ENCODE data around the gene SNAP47. TPM values are rescaled to one million over a fixed set of nuclear protein-coding genes. Genes with fewer than 3 reads are reported as not detected.
A peak's percentile ranks its signal among the peaks of the same experiment; 100 is the strongest.

SNAP47 gene
- total and polyA plus RNA-seq, 3 experiments from 2014 or later: 27.0 to 47.4 (median 28.4) TPM

- Histone ChIP-seq H3K4me1 (ENCODE audit: insufficient read depth, low read length) (no peaks in the 10 kb centered on the region), H3K27me3 (ENCODE audit: insufficient read depth, low read length, poor library complexity, severe bottlenecking) (no peaks in the 10 kb centered on the region), H3K36me3 (ENCODE audit: insufficient read depth, low read length) (no peaks in the 10 kb centered on the region), H3K4me3 (ENCODE audit: low read length) (no peak overlapping the region), H3K9me3 (ENCODE audit: low read length) (peaks cover 3% of the 10 kb centered on the region), H3K27ac (ENCODE audit: low read depth, low read length) (no peak overlapping the region)
- peaks cover 11 to 20% (median 19%) of the 10 kb centered on the region in 3 donors for H3K4me1 Mint-ChIP-seq
- peak overlapping the region in 2 of 8 donors; percentile 20 to 51 for H3K27ac Mint-ChIP-seq
- H3K36me3 Mint-ChIP-seq: peaks cover 0 to 21% (median 4%) of the 10 kb centered on the region in 3 donors
- no peak overlapping the region for H3K4me3 Mint-ChIP-seq
- ChIA-PET CTCF (no interaction called here), POLR2A (no interaction called here)
- H3K27me3 Mint-ChIP-seq: peaks cover 8 to 17% of the 10 kb centered on the region in 2 donors
- DNase-seq: no peak
- peaks cover 9 to 20% (median 19%) of the 10 kb centered on the region in 5 donors for H3K9me3 Mint-ChIP-seq
Measured at GRCh38 chr1:227809026-227809425, 73.8 kb downstream of the SNAP47 start.

DNA sequence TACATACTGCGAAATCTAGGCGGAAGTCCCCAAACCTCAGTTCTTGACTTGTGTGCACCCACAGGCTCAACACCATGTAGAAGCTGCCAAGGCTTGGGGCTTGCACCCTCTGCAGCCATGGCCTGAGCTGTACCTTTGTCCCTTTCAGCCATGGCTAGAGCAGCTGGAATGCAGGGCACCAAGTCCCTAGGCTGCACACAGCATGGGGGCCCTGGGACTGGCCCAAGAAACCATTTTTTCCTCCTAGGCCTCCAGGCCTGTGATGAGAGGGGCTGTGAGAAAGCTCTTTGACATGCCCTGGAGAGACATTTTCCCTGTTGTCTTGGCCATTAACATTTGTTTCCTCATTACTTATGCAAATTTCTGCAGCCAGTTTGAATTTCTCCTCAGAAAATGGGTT, 78.7 kb downstream of the SNAP47 start:
- H3K36me3 ChIP-seq (ENCODE audit: insufficient read depth, low read length): no peaks in the 10 kb centered on the region
- peaks cover 3% of the 10 kb centered on the region for H3K9me3 ChIP-seq (ENCODE audit: low read length)
- Mint-ChIP-seq H3K27ac (no peak overlapping the region), H3K4me3 (no peak overlapping the region), H3K4me1 (peaks cover 20 to 23% (median 22%) of the 10 kb centered on the region in 3 donors), H3K36me3 (peaks cover 0 to 18% (median 5%) of the 10 kb centered on the region in 3 donors), H3K9me3 (peaks cover 16 to 36% (median 21%) of the 10 kb centered on the region in 5 donors), H3K27me3 (no peaks in the 10 kb centered on the region)
- CTCF ChIA-PET: no interaction called here
- POLR2A ChIA-PET: no interaction called here
- H3K27me3 ChIP-seq (ENCODE audit: insufficient read depth, low read length, poor library complexity, severe bottlenecking): no peaks in the 10 kb centered on the region
- no peak overlapping the region for H3K4me3 ChIP-seq (ENCODE audit: low read length)
- no peak overlapping the region for H3K27ac ChIP-seq (ENCODE audit: low read depth, low read length)
- H3K4me1 ChIP-seq (ENCODE audit: insufficient read depth, low read length): no peaks in the 10 kb centered on the region
- DNase-seq: no peak

DNA sequence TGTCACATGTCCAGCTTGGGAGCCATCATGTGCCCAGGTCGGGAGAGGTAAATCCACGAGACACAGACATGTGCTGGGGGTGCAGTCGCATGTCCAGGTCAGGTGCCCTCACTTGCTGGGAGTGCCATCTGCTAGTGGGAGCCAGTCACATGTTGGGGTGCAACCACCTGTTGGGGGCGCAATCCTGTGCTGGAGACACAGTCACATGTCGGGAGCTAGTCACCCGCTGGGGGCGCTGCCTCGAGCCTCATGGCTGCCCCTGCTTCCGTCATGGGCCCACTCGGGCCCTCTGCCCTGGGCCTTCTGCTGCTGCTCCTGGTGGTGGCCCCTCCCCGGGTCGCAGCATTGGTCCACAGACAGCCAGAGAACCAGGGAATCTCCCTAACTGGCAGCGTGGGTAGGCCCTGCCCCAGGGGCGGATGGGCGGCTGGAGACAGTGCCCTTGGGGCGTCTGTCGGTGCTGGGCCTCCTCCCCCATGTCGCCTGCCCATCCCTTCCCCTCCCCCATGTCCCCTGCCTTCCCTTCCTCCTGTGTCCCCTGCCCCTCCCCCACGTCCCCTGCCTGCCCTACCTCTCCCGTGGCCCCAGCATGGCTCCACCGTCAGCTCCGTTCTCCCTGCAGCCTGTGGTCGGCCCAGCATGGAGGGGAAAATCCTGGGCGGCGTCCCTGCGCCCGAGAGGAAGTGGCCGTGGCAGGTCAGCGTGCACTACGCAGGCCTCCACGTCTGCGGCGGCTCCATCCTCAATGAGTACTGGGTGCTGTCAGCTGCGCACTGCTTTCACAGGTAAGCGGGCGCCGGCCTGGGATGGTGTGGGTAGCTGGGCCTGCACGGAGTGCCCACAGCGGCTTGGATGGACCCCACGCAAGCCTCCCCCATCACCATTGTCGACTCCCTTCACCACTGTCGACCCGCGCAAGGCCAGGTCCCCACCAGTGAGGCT, 80.5 kb downstream of the SNAP47 start, which contains the start of gene PRSS38:
Gene PRSS38 (plus strand): TSS at position 208 of the 942 bp plus-strand sequence. CDS start 42 bp downstream, at position 250.
- Histone ChIP-seq H3K36me3 (ENCODE audit: insufficient read depth, low read length) (no peaks in the 10 kb centered on the region), H3K4me3 (ENCODE audit: low read length) (no peak within 1 kb of the TSS), H3K4me1 (ENCODE audit: insufficient read depth, low read length) (no peaks in the 10 kb centered on the region), H3K27me3 (ENCODE audit: insufficient read depth, low read length, poor library complexity, severe bottlenecking) (no peaks in the 10 kb centered on the region), H3K9me3 (ENCODE audit: low read length) (peaks cover 3% of the 10 kb centered on the region), H3K27ac (ENCODE audit: low read depth, low read length) (no peak within 1 kb of the TSS)
- H3K4me3 Mint-ChIP-seq: peak within 1 kb of the TSS in 1 of 7 donors; percentile 39
- peak within 1 kb of the TSS in 2 of 8 donors; percentile 11 to 66 for H3K27ac Mint-ChIP-seq
- ChIA-PET POLR2A (no interaction called here), CTCF (no interaction called here)
- peaks cover 16 to 36% (median 21%) of the 10 kb centered on the region in 5 donors for H3K9me3 Mint-ChIP-seq
- H3K4me1 Mint-ChIP-seq: peaks cover 15 to 16% (median 16%) of the 10 kb centered on the region in 3 donors
- DNase-seq: no peak
- H3K36me3 Mint-ChIP-seq: peaks cover 0 to 18% (median 5%) of the 10 kb centered on the region in 3 donors
- H3K27me3 Mint-ChIP-seq: no peaks in the 10 kb centered on the region

GRCh38 chr1:227816750-227817446, 81.7 kb downstream of the SNAP47 start:
- Histone ChIP-seq H3K27ac (ENCODE audit: low read depth, low read length) (no peak overlapping the region), H3K27me3 (ENCODE audit: insufficient read depth, low read length, poor library complexity, severe bottlenecking) (no peaks in the 10 kb centered on the region), H3K36me3 (ENCODE audit: insufficient read depth, low read length) (no peaks in the 10 kb centered on the region), H3K9me3 (ENCODE audit: low read length) (peaks cover 3% of the 10 kb centered on the region), H3K4me1 (ENCODE audit: insufficient read depth, low read length) (no peaks in the 10 kb centered on the region), H3K4me3 (ENCODE audit: low read length) (no peak overlapping the region)
- ChIA-PET CTCF (interaction anchor here (1.8 kb wide), 1 partner anchor 18 kb away, joined by 4 read pairs; no protein-coding TSS in a partner anchor), POLR2A (no interaction called here)
- Mint-ChIP-seq H3K27ac (peak overlapping the region in 6 of 8 donors; percentile 11 to 66 (median 34)), H3K4me3 (peak overlapping the region in 4 of 7 donors; percentile 17 to 80 (median 36)), H3K4me1 (peaks cover 15 to 16% (median 16%) of the 10 kb centered on the region in 3 donors), H3K27me3 (peaks cover 0 to under 1% of the 10 kb centered on the region in 2 donors), H3K9me3 (peaks cover 17 to 43% (median 23%) of the 10 kb centered on the region in 5 donors), H3K36me3 (peaks cover 0 to 18% (median 5%) of the 10 kb centered on the region in 3 donors)
- peak in 1 of 5 donors; percentile 42 for DNase-seq

DNA sequence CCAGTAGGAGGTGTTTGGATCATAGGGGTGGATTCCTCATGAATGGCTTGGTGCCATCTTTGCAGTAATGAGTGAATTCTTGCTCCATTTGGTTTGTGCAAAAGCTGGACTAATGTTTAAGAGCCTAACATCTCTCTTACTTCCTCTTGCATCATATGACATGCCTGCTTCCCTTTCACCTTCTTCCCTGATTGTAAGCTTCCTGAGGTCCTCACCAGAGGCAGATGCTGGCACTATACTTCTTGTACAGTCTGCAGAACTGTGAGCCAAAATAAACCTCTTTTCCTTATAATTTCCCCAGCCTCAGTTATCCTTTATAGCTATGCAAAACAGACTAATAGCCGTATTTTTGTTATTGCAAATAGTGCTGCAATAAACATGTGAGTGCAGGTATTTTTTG, 88.3 kb downstream of the SNAP47 start:
- Histone ChIP-seq H3K4me1 (ENCODE audit: insufficient read depth, low read length) (peaks cover 8% of the 10 kb centered on the region), H3K4me3 (ENCODE audit: low read length) (no peak overlapping the region), H3K27me3 (ENCODE audit: insufficient read depth, low read length, poor library complexity, severe bottlenecking) (no peaks in the 10 kb centered on the region), H3K36me3 (ENCODE audit: insufficient read depth, low read length) (no peaks in the 10 kb centered on the region), H3K9me3 (ENCODE audit: low read length) (no peaks in the 10 kb centered on the region), H3K27ac (ENCODE audit: low read depth, low read length) (no peak overlapping the region)
- no peak for DNase-seq
- H3K27ac Mint-ChIP-seq: no peak overlapping the region
- peaks cover 6 to 24% (median 20%) of the 10 kb centered on the region in 5 donors for H3K9me3 Mint-ChIP-seq
- POLR2A ChIA-PET: no interaction called here
- H3K4me3 Mint-ChIP-seq: no peak overlapping the region
- H3K36me3 Mint-ChIP-seq: peaks cover 0 to 19% (median 0%) of the 10 kb centered on the region in 3 donors
- H3K4me1 Mint-ChIP-seq: peaks cover 19% of the 10 kb centered on the region in 3 donors
- H3K27me3 Mint-ChIP-seq: peaks cover 12 to 15% of the 10 kb centered on the region in 2 donors
- CTCF ChIA-PET: no interaction called here

- CTCF ChIA-PET: no interaction called here
- Mint-ChIP-seq H3K27me3 (peaks cover 12 to 15% of the 10 kb centered on the region in 2 donors), H3K4me1 (peaks cover 25 to 26% (median 25%) of the 10 kb centered on the region in 3 donors), H3K36me3 (peaks cover 0 to 19% (median 0%) of the 10 kb centered on the region in 3 donors), H3K9me3 (peaks cover 7 to 26% (median 24%) of the 10 kb centered on the region in 5 donors), H3K27ac (no peak overlapping the region), H3K4me3 (no peak overlapping the region)
- H3K4me1 ChIP-seq (ENCODE audit: insufficient read depth, low read length): peaks cover 14% of the 10 kb centered on the region
- H3K4me3 ChIP-seq (ENCODE audit: low read length): no peak overlapping the region
- POLR2A ChIA-PET: no interaction called here
- H3K9me3 ChIP-seq (ENCODE audit: low read length): no peaks in the 10 kb centered on the region
- no peaks in the 10 kb centered on the region for H3K27me3 ChIP-seq (ENCODE audit: insufficient read depth, low read length, poor library complexity, severe bottlenecking)
- no peaks in the 10 kb centered on the region for H3K36me3 ChIP-seq (ENCODE audit: insufficient read depth, low read length)
- DNase-seq: no peak
- no peak overlapping the region for H3K27ac ChIP-seq (ENCODE audit: low read depth, low read length)
Measured at GRCh38 chr1:227824204-227824603, 89.0 kb downstream of the SNAP47 start.

DNA sequence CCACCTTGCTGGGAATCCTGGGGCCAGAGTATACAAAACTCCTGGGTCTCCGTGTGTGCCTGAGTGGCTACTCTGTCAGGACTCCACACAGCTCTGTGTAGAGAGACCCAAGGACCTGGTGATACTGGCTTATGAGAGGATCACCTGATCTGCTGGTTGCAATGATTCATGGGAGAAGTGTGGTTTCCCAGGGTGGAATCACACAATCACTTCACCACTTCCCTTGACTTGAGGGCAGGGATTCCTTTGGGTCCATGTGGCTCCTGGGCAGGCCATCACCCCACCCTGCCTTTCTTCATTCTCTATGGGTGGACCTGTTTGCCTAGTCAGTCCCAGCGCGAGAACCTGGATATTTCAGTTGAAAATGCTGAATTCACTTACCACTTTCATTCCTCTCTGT, 93.6 kb downstream of the SNAP47 start:
- Mint-ChIP-seq H3K4me3 (peak overlapping the region in 3 of 7 donors; percentile 25 to 45 (median 34)), H3K27me3 (peaks cover 13 to 27% of the 10 kb centered on the region in 2 donors), H3K27ac (peak overlapping the region in 1 of 8 donors; percentile 38), H3K36me3 (peaks cover 0 to 16% (median 0%) of the 10 kb centered on the region in 3 donors), H3K9me3 (peaks cover 4 to 13% (median 12%) of the 10 kb centered on the region in 5 donors), H3K4me1 (peaks cover 26 to 28% (median 26%) of the 10 kb centered on the region in 3 donors)
- DNase-seq: no peak
- CTCF ChIA-PET: no interaction called here
- POLR2A ChIA-PET: no interaction called here
- Histone ChIP-seq H3K4me3 (ENCODE audit: low read length) (no peak overlapping the region), H3K27ac (ENCODE audit: low read depth, low read length) (no peak overlapping the region), H3K9me3 (ENCODE audit: low read length) (no peaks in the 10 kb centered on the region), H3K4me1 (ENCODE audit: insufficient read depth, low read length) (peaks cover 14% of the 10 kb centered on the region), H3K36me3 (ENCODE audit: insufficient read depth, low read length) (no peaks in the 10 kb centered on the region), H3K27me3 (ENCODE audit: insufficient read depth, low read length, poor library complexity, severe bottlenecking) (no peaks in the 10 kb centered on the region)

All from CD8-positive, alpha-beta memory T cell (primary cell).